HepG2 (cell line): ENCODE results near the gene MAEA. TPM values are rescaled to one million over a fixed set of nuclear protein-coding genes. Genes with fewer than 3 reads are reported as not detected.
A peak's percentile ranks its signal among the peaks of the same experiment; 100 is the strongest.

Experiments
- ATM ChIP-seq: fragments of 450-650 bp; IDR thresholded peaks from 2 replicates; pipeline ENCODE4 v1.7.1; 2017; ENCODE audit warnings: mild to moderate bottlenecking, borderline replicate concordance
- BHLHE40 ChIP-seq: IDR thresholded peaks from 2 replicates; pipeline ENCODE4 v1.6.1; 2011; ENCODE audit warnings: low read length, improper control_type of control experiment
- GABPB1 ChIP-seq: IDR thresholded peaks from 2 replicates; pipeline ENCODE4 v1.6.1; 2016; ENCODE audit warnings: mild to moderate bottlenecking, missing genetic modification reagents, moderate library complexity, missing compliant biosample characterization
- GPN1 ChIP-seq: sonication (generic); formaldehyde crosslinking; IDR thresholded peaks from 2 replicates; pipeline ENCODE4 v1.5.1; 2020; ENCODE audit warnings: missing genetic modification reagents, borderline replicate concordance
- HOXA3 ChIP-seq: sonication (generic); formaldehyde crosslinking; IDR thresholded peaks from 2 replicates; pipeline ENCODE4 v1.5.0; 2020; ENCODE audit warnings: missing genetic modification reagents
- KDM1A ChIP-seq: IDR thresholded peaks from 2 replicates; pipeline ENCODE4 v1.6.1; 2016; ENCODE audit warnings: missing compliant biosample characterization
- KDM2A ChIP-seq: sonication (generic); formaldehyde crosslinking; IDR thresholded peaks from 2 replicates; pipeline ENCODE4 v1.4.0; 2020; ENCODE audit warnings: low read depth, missing genetic modification reagents, borderline replicate concordance
- KDM3A ChIP-seq: IDR thresholded peaks from 2 replicates; pipeline ENCODE4 v1.6.1; 2018; ENCODE audit warnings: low read depth, missing compliant biosample characterization
- MAX ChIP-seq: IDR thresholded peaks from 2 replicates; pipeline ENCODE4 v1.6.1; 2012; ENCODE audit warnings: inconsistent platforms
- MIER2 ChIP-seq: IDR thresholded peaks from 2 replicates; pipeline ENCODE4 v1.6.1; 2016; ENCODE audit warnings: missing biosample characterization, missing genetic modification reagents
- MLX ChIP-seq: IDR thresholded peaks from 2 replicates; pipeline ENCODE4 v1.6.1; 2016
- MTF1 ChIP-seq: sonication (generic); formaldehyde crosslinking; IDR thresholded peaks from 2 replicates; pipeline ENCODE4 v1.5.0; 2020; ENCODE audit warnings: missing genetic modification reagents
- MXD4 ChIP-seq: IDR thresholded peaks from 2 replicates; pipeline ENCODE4 v1.6.1; 2016; ENCODE audit warnings: mild to moderate bottlenecking, missing biosample characterization, missing genetic modification reagents
- NR2C2 ChIP-seq: sonication (generic); formaldehyde crosslinking; IDR thresholded peaks from 2 replicates; pipeline ENCODE4 v1.4.0; 2020; ENCODE audit warnings: missing genetic modification reagents, mild to moderate bottlenecking, moderate library complexity, borderline replicate concordance
- PCBP1 ChIP-seq: fragments of 200-400 bp; formaldehyde crosslinking; IDR thresholded peaks from 2 replicates; pipeline ENCODE4 v1.6.1; 2017; ENCODE audit warnings: mild to moderate bottlenecking, low read depth, low read length, borderline replicate concordance
- PHF21A ChIP-seq: sonication (generic); formaldehyde crosslinking; IDR thresholded peaks from 2 replicates; pipeline ENCODE4 v1.5.0; 2020; ENCODE audit warnings: mild to moderate bottlenecking, missing genetic modification reagents
- RAD21 ChIP-seq: fragments of 450-650 bp; formaldehyde crosslinking; IDR thresholded peaks from 2 replicates; pipeline ENCODE4 v1.5.0; 2020; ENCODE audit warnings: mild to moderate bottlenecking
- XRCC5 ChIP-seq: fragments of 200-400 bp; formaldehyde crosslinking; optimal IDR thresholded peaks from 2 replicates; pipeline ENCODE3; 2017; ENCODE audit warnings: mild to moderate bottlenecking, low read length
- ZFP37 ChIP-seq: sonication (generic); formaldehyde crosslinking; IDR thresholded peaks from 2 replicates; pipeline ENCODE4 v1.4.0; 2020; ENCODE audit warnings: missing genetic modification reagents, borderline replicate concordance
- ZKSCAN8 ChIP-seq: IDR thresholded peaks from 2 replicates; pipeline ENCODE4 v1.6.1; 2016; ENCODE audit warnings: borderline replicate concordance, missing genetic modification reagents, missing compliant biosample characterization
- ZNF337 ChIP-seq: sonication (generic); formaldehyde crosslinking; IDR thresholded peaks from 2 replicates; pipeline ENCODE4 v1.5.1; 2020; ENCODE audit warnings: missing genetic modification reagents, low read depth, mild to moderate bottlenecking, borderline replicate concordance
- ZNF556 ChIP-seq: sonication (generic); formaldehyde crosslinking; IDR thresholded peaks from 2 replicates; pipeline ENCODE4 v1.4.0; 2020; ENCODE audit warnings: mild to moderate bottlenecking, missing genetic modification reagents, borderline replicate concordance
- polyA plus RNA-seq, 8 experiments: library from polyadenylated mRNA; depleted of rRNA in 3 of 8; stranded (reverse) in 7 of 8; unstranded in 1 of 8; fragments of >200 nt; fragmentation: Illumina TruSeq in 4 of 8; extraction: Trizol in 4 of 8; gene quantifications; 2 replicates each; pipeline versions ENCODE4 v1.2.1 to v1.2.3, GENCODE V29; 2011 to 2016; ENCODE audit warnings: low read depth in 4 of 8, missing spikeins in 1 of 8, mixed read lengths in 1 of 8; ENCODE audit not compliant: insufficient read depth in 1 of 8
- total RNA-seq, 5 experiments: library from RNA; depleted of rRNA; stranded (reverse); fragments of >200 nt; fragmentation: Illumina TruSeq; extraction: Trizol; gene quantifications; 2 replicates each; pipeline ENCODE4 v1.2.3, GENCODE V29; 2016; ENCODE audit warnings: low read depth in 1 of 5
- TF ChIP-seq, protein P1 (sequence below): sonication (generic); formaldehyde crosslinking; IDR thresholded peaks from 2 replicates; pipeline ENCODE4 v1.4.0; 2020; ENCODE audit warnings: missing genetic modification reagents

MAEA gene
- total and polyA plus RNA-seq, 2 of the 13 experiments (the other 11 are each of a cell fraction or from before 2014, with no cell fraction given) = 52.0 to 57.1 TPM

- no peak for TF ChIP-seq MIER2 (CRISPR knock-in tag)
- TF ChIP-seq MXD4 = peak; percentile 71
- TF ChIP-seq PCBP1 = peak; percentile 80; the same call in 1 of the 2 replicates
- no peak for TF ChIP-seq MTF1 (CRISPR knock-in tag)
- TF ChIP-seq, protein P1, sequence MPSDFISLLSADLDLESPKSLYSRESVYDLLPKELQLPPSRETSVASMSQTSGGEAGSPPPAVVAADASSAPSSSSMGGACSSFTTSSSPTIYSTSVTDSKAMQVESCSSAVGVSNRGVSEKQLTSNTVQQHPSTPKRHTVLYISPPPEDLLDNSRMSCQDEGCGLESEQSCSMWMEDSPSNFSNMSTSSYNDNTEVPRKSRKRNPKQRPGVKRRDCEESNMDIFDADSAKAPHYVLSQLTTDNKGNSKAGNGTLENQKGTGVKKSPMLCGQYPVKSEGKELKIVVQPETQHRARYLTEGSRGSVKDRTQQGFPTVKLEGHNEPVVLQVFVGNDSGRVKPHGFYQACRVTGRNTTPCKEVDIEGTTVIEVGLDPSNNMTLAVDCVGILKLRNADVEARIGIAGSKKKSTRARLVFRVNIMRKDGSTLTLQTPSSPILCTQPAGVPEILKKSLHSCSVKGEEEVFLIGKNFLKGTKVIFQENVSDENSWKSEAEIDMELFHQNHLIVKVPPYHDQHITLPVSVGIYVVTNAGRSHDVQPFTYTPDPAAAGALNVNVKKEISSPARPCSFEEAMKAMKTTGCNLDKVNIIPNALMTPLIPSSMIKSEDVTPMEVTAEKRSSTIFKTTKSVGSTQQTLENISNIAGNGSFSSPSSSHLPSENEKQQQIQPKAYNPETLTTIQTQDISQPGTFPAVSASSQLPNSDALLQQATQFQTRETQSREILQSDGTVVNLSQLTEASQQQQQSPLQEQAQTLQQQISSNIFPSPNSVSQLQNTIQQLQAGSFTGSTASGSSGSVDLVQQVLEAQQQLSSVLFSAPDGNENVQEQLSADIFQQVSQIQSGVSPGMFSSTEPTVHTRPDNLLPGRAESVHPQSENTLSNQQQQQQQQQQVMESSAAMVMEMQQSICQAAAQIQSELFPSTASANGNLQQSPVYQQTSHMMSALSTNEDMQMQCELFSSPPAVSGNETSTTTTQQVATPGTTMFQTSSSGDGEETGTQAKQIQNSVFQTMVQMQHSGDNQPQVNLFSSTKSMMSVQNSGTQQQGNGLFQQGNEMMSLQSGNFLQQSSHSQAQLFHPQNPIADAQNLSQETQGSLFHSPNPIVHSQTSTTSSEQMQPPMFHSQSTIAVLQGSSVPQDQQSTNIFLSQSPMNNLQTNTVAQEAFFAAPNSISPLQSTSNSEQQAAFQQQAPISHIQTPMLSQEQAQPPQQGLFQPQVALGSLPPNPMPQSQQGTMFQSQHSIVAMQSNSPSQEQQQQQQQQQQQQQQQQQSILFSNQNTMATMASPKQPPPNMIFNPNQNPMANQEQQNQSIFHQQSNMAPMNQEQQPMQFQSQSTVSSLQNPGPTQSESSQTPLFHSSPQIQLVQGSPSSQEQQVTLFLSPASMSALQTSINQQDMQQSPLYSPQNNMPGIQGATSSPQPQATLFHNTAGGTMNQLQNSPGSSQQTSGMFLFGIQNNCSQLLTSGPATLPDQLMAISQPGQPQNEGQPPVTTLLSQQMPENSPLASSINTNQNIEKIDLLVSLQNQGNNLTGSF (CRISPR knock-in tag) = peak; percentile 61; the same call in 1 of the 2 replicates
- TF ChIP-seq XRCC5 = peak; percentile 73
- TF ChIP-seq GABPB1 (CRISPR knock-in tag) = peak; percentile 90
- peak; percentile 36; the same call in 1 of the 2 replicates for TF ChIP-seq RAD21
- peak; percentile 25; the same call in 1 of the 2 replicates for TF ChIP-seq ZNF556
- 0 out of 2 replicates have a peak, but pooled peaks have one; percentile 50 for TF ChIP-seq ZFP37 (CRISPR knock-in tag)
- TF ChIP-seq MLX (CRISPR knock-in tag) = peak; percentile 54; the same call in 1 of the 2 replicates
- TF ChIP-seq MAX = peak; percentile 85
- peak; percentile 67; the same call in 1 of the 2 replicates for TF ChIP-seq HOXA3
- no peak for TF ChIP-seq GPN1 (CRISPR knock-in tag)
- no peak for TF ChIP-seq KDM1A (CRISPR knock-in tag)
- TF ChIP-seq KDM3A = peak; percentile 48; the same call in 1 of the 2 replicates
- no peak for TF ChIP-seq ATM
- peak; percentile 37; the same call in 1 of the 2 replicates for TF ChIP-seq KDM2A
- TF ChIP-seq PHF21A (CRISPR knock-in tag) = 0 out of 2 replicates have a peak, but pooled peaks have one; percentile 45
- peak; percentile 84; the same call in 1 of the 2 replicates for TF ChIP-seq NR2C2 (CRISPR knock-in tag)
- peak; percentile 45; the same call in 1 of the 2 replicates for TF ChIP-seq ZKSCAN8 (CRISPR knock-in tag)
- TF ChIP-seq ZNF337 (CRISPR knock-in tag) = 0 out of 2 replicates have a peak, but pooled peaks have one; percentile 73
- peak; percentile 91 for TF ChIP-seq BHLHE40
Observed at GRCh38 chr4:1309261-1310010, 19.7 kb downstream of the MAEA start (continued).
